Upper lobe of left lung (tissue), 6 donors: ENCODE results near the gene COL3A1. TPM values are rescaled to one million over a fixed set of nuclear protein-coding genes. Genes with fewer than 3 reads are reported as not detected.
A peak's percentile ranks its signal among the peaks of the same experiment; 100 is the strongest.

ENCODE experiments used
- ATAC-seq, 2 donors: fragments of 200-7000 bp; cut with Tn5 transposase; one replicate each; pipeline ENCODE4 v1.9.1; 2022; ENCODE audit warnings: mild to moderate bottlenecking in 2 of 2, moderate library complexity in 2 of 2; ENCODE audit not compliant: low FRiP score in 2 of 2
- DNase-seq, 2 donors: peaks; one replicate each; pipeline ENCODE4 v3.0.0-alpha.2; 2019 to 2020
- H3K27ac ChIP-seq, 4 donors: fragments of 200-600 bp; sonication (generic); one replicate each; pipeline ENCODE4 v1.5.1; 2016 to 2019
- H3K27me3 ChIP-seq, 4 donors: fragments of 200-600 bp; sonication (generic); one replicate each; pipeline ENCODE4 v1.5.1; 2017 to 2019
- H3K36me3 ChIP-seq, 4 donors: fragments of 200-600 bp; sonication (generic); one replicate each; pipeline ENCODE4 v1.5.1; 2016 to 2019
- H3K4me1 ChIP-seq, 4 donors: fragments of 200-600 bp; sonication (generic); one replicate each; pipeline ENCODE4 v1.5.1; 2018 to 2019
- H3K4me3 ChIP-seq, 4 donors: fragments of 200-600 bp; sonication (generic); one replicate each; pipeline ENCODE4 v1.5.1; 2017 to 2019; ENCODE audit warnings: mild to moderate bottlenecking in 2 of 4, moderate library complexity in 1 of 4
- H3K9me3 ChIP-seq, 4 donors: fragments of 200-600 bp; sonication (generic); one replicate each; pipeline ENCODE4 v1.5.1; 2018 to 2019
- EP300 ChIP-seq, 4 donors: sonication (generic); formaldehyde crosslinking; IDR thresholded peaks; one replicate each; pipeline ENCODE4 v1.5.1; 2017; ENCODE audit warnings: antibody characterized with exemption in 4 of 4, control low read depth in 2 of 4
- POLR2A ChIP-seq, 4 donors: fragments of 450-650 bp; IDR thresholded peaks; one replicate each; pipeline ENCODE4 v1.5.1; 2016 to 2017; ENCODE audit warnings: antibody characterized with exemption in 4 of 4, mild to moderate bottlenecking in 2 of 4
- POLR2AphosphoS5 ChIP-seq, 2 donors: sonication (generic); formaldehyde crosslinking; IDR thresholded peaks; one replicate each; pipeline ENCODE4 v1.5.1; 2017; ENCODE audit warnings: antibody characterized with exemption in 2 of 2
- WGBS, 2 donors: methylation state at CpG; one replicate each; pipeline ENCODE4 v1.1.5; 2017 to 2018; 5-methylcytosine and 5-hydroxymethylcytosine counted together
- total RNA-seq, 6 donors: library from RNA; depleted of rRNA in 4 of 6; stranded (reverse); fragments of >200 nt in 4 of 6; gene quantifications; one replicate each; pipeline versions ENCODE4 v1.1.0 to v1.2.1, GENCODE V29; 2016 to 2021
- TF ChIP-seq, protein P1 (sequence below), 6 experiments: fragments of 450-650 bp in 4 of 6; fragments of 200-600 bp in 2 of 6; sonication (generic) in 2 of 6; IDR thresholded peaks; one replicate each; pipeline ENCODE4 v1.5.1; 2016 to 2019; ENCODE audit warnings: antibody characterized with exemption in 6 of 6
- donor health status: DM: no; HTN: no; CAD: no; lungs with moderate emphysema.
- donor health status: DM: no; HTN: yes; CAD: no; lungs with severe emphysema.

Gene COL3A1
- total RNA-seq, 6 donors from 2014 or later = 41.1 to 508 (median 122) TPM

DNA sequence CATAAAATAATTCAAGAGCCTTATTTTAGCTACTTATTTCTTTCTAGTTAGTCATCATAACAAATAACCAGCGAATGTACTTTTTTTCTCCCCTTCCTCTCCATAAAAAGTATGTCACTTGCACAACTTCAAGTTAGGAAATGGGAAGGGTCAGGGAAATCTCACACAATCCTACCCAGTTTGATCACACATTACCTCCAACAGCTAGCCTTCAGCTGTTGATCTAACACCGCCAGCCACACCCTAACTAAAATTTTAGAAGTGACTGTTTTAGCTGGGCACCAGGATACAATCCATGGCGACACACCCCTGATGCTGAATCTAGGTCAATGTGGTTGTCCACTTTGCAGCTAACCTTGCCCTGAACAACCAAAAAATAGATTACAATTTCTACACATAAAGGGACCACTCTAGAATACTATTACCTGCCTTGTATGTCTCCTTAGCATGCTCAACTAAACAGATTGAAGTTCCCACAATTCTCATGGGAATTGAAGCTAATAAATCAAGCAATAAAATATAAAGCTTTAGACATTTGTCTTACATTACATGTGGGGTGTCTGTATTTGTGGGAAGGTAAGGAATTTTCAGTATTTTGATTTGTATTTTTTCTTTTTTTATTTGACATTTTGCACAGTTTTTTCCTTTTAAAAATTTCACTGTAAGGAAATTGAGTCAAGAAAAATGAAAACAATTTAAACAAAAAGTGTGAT, 7.3 kb upstream of the COL3A1 start:
- H3K36me3 ChIP-seq = no peaks in the 10 kb centered on the region
- no peaks in the 10 kb centered on the region for H3K4me1 ChIP-seq
- no peak overlapping the region for H3K4me3 ChIP-seq
- ATAC-seq (peak in 1 of 2 donors; percentile 56), DNase-seq (no peak)
- H3K27me3 ChIP-seq = no peaks in the 10 kb centered on the region
- 86 to 89% methylated on average over 3 of the region's 3 CpGs for WGBS, 2 donors
- TF ChIP-seq EP300 (IDR thresholded peaks at IDR 0.05) = no peak
- TF ChIP-seq, protein P1, sequence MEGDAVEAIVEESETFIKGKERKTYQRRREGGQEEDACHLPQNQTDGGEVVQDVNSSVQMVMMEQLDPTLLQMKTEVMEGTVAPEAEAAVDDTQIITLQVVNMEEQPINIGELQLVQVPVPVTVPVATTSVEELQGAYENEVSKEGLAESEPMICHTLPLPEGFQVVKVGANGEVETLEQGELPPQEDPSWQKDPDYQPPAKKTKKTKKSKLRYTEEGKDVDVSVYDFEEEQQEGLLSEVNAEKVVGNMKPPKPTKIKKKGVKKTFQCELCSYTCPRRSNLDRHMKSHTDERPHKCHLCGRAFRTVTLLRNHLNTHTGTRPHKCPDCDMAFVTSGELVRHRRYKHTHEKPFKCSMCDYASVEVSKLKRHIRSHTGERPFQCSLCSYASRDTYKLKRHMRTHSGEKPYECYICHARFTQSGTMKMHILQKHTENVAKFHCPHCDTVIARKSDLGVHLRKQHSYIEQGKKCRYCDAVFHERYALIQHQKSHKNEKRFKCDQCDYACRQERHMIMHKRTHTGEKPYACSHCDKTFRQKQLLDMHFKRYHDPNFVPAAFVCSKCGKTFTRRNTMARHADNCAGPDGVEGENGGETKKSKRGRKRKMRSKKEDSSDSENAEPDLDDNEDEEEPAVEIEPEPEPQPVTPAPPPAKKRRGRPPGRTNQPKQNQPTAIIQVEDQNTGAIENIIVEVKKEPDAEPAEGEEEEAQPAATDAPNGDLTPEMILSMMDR (IDR thresholded peaks at IDR 0.05) = no peak
- TF ChIP-seq POLR2AphosphoS5 (IDR thresholded peaks at IDR 0.05) = no peak
- TF ChIP-seq POLR2A (IDR thresholded peaks at IDR 0.05) = no peak
- no peaks in the 10 kb centered on the region for H3K9me3 ChIP-seq
- no peak overlapping the region for H3K27ac ChIP-seq

- 63 to 80% methylated on average over 3 of the region's 3 CpGs for WGBS, 2 donors
- Histone ChIP-seq H3K4me1 (no peaks in the 10 kb centered on the region), H3K27me3 (no peaks in the 10 kb centered on the region), H3K9me3 (no peaks in the 10 kb centered on the region), H3K36me3 (no peaks in the 10 kb centered on the region), H3K27ac (no peak overlapping the region), H3K4me3 (no peak overlapping the region)
- DNase-seq (no peak), ATAC-seq (peak in 1 of 2 donors; percentile 46)
- TF ChIP-seq, protein P1 (IDR thresholded peaks at IDR 0.05) = no peak
- no peak for TF ChIP-seq POLR2A (IDR thresholded peaks at IDR 0.05)
These were observed 4.9 kb upstream of the COL3A1 start for GRCh38 chr2:188969236-188969635.

GRCh38 chr2:188969651-188970050, 4.5 kb upstream of the COL3A1 start:
- TF ChIP-seq POLR2A (IDR thresholded peaks at IDR 0.05) (no peak), POLR2AphosphoS5 (IDR thresholded peaks at IDR 0.05) (no peak), EP300 (IDR thresholded peaks at IDR 0.05) (no peak)
- TF ChIP-seq, protein P1 (IDR thresholded peaks at IDR 0.05) = no peak
- WGBS, 2 donors = 72 to 83% methylated on average over 2 of the region's 2 CpGs
- H3K4me1 ChIP-seq = no peaks in the 10 kb centered on the region
- H3K9me3 ChIP-seq = no peaks in the 10 kb centered on the region
- H3K4me3 ChIP-seq = no peak overlapping the region
- H3K27ac ChIP-seq = no peak overlapping the region
- no peaks in the 10 kb centered on the region for H3K36me3 ChIP-seq
- DNase-seq (no peak), ATAC-seq (no peak)
- H3K27me3 ChIP-seq = no peaks in the 10 kb centered on the region

DNA sequence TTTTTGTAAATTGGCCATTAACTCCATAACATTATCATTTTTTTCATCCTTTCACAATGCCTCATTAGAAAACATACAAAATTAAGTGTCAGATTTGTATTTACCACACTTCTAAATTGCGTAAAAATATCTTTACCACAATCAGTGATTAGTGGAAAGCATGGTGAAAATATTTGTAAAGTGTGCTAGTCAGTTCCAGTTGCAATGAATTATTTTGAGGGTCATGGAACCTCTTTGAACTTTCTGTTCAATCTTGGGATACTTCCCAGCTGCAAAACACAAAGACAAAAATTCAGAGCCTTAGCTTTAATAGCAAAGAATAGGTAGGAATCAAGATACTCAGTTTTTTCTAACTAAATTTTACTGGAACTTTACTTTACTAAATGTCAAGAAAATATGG, 4.0 kb upstream of the COL3A1 start:
- Histone ChIP-seq H3K4me1 (no peaks in the 10 kb centered on the region), H3K4me3 (no peak overlapping the region), H3K27me3 (no peaks in the 10 kb centered on the region), H3K9me3 (no peaks in the 10 kb centered on the region), H3K36me3 (no peaks in the 10 kb centered on the region), H3K27ac (no peak overlapping the region)
- TF ChIP-seq, protein P1 (IDR thresholded peaks at IDR 0.05) = no peak
- TF ChIP-seq EP300 (IDR thresholded peaks at IDR 0.05) (no peak), POLR2A (IDR thresholded peaks at IDR 0.05) (no peak), POLR2AphosphoS5 (IDR thresholded peaks at IDR 0.05) (no peak)
- DNase-seq (no peak), ATAC-seq (no peak)
- 76 to 78% methylated on average over 1 of the region's 1 CpG for WGBS, 2 donors

DNA sequence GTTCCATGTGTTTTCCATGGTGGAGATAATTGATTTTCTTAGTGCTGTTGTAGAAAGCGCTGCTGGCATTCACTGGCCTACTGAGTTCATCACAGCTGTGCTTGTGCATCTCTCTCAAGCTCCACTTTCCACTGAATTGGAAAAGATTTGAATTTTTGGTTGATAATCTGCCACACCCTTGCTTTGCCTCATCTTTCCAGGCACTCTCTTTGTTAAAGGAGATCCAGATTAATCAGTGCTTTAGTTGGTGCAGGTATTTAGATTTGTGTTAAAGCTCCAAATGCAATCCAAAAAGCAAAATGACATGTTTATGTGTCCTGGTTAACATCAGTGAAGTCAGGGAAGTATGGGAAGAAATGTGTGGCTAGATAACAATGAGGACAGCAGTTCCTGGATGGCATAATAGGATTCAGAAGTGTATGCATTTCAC, 2.7 kb upstream of the COL3A1 start:
- Histone ChIP-seq H3K4me1 (no peaks in the 10 kb centered on the region), H3K9me3 (no peaks in the 10 kb centered on the region), H3K4me3 (no peak overlapping the region), H3K27me3 (no peaks in the 10 kb centered on the region), H3K27ac (no peak overlapping the region), H3K36me3 (no peaks in the 10 kb centered on the region)
- DNase-seq (no peak), ATAC-seq (peak in 1 of 2 donors; percentile 45)
- TF ChIP-seq POLR2A (IDR thresholded peaks at IDR 0.05) = no peak
- TF ChIP-seq, protein P1 (IDR thresholded peaks at IDR 0.05) = no peak
- TF ChIP-seq POLR2AphosphoS5 (IDR thresholded peaks at IDR 0.05) = no peak
- TF ChIP-seq EP300 (IDR thresholded peaks at IDR 0.05) = no peak
- WGBS, 2 donors = 85% methylated on average over 1 of the region's 1 CpG
